ENCODE measurements around the gene HACD2.

Gene HACD2

DNA sequence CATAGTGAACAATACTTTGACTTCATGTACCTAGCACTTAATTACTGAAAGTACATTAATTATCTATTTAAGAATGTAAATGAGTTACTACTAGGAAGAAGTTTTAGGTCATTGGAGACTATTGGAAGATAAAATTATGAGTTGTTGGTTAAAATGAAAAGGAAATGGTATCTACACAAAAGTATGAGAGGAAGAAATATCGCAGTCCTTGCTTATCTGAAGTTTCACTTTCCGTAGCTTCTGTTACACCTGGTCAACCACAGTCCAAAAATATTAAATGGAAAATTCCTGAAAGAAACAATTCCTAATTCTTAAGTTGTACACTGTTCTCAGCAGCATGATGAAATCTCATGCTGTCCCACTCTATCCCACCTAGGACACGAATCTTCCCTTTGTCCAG is 57.8 kb downstream of the HACD2 start:
- no peaks in the 10 kb centered on the region for H3K4me1 ChIP-seq (ENCODE audit: insufficient read depth, poor library complexity, severe bottlenecking)
- DNase-seq (ENCODE audit: low spot score): no peak
- no peak for ATAC-seq (ENCODE audit: low read depth)
- no peak overlapping the region for H3K4me3 ChIP-seq (ENCODE audit: severe bottlenecking)
- H3K27ac ChIP-seq (ENCODE audit: poor library complexity, severe bottlenecking): no peak overlapping the region
- no peaks in the 10 kb centered on the region for H3K9me3 ChIP-seq (ENCODE audit: severe bottlenecking)
- H3K27me3 ChIP-seq (ENCODE audit: insufficient read depth, poor library complexity, severe bottlenecking): no peaks in the 10 kb centered on the region
- TF ChIP-seq, protein P1, sequence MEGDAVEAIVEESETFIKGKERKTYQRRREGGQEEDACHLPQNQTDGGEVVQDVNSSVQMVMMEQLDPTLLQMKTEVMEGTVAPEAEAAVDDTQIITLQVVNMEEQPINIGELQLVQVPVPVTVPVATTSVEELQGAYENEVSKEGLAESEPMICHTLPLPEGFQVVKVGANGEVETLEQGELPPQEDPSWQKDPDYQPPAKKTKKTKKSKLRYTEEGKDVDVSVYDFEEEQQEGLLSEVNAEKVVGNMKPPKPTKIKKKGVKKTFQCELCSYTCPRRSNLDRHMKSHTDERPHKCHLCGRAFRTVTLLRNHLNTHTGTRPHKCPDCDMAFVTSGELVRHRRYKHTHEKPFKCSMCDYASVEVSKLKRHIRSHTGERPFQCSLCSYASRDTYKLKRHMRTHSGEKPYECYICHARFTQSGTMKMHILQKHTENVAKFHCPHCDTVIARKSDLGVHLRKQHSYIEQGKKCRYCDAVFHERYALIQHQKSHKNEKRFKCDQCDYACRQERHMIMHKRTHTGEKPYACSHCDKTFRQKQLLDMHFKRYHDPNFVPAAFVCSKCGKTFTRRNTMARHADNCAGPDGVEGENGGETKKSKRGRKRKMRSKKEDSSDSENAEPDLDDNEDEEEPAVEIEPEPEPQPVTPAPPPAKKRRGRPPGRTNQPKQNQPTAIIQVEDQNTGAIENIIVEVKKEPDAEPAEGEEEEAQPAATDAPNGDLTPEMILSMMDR (IDR thresholded peaks at IDR 0.05; ENCODE audit: poor library complexity, severe bottlenecking): no peak
- peaks cover 49% of the 10 kb centered on the region for H3K36me3 ChIP-seq (ENCODE audit: low read depth)

DNA sequence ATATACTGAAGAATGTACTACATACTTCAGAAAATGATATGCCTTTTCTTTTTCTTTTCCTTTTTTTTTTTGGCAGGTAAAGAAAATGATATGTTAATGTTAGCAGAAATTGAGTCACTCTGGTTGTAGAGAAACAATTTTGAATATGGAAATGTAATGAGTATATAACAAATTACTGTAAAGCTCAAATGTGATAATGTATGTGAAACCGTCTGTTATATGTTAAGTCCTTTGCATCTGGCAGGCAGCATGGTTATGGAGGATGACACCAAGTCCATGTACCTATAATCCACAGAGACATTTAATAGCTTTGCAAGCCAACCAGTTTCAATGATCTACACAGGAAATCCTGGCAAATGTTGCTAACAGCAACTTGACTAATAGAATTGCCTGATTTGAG is 58.4 kb downstream of the HACD2 start:
- no peak for ATAC-seq (ENCODE audit: low read depth)
- H3K4me1 ChIP-seq (ENCODE audit: insufficient read depth, poor library complexity, severe bottlenecking): no peaks in the 10 kb centered on the region
- DNase-seq (ENCODE audit: low spot score): no peak
- no peaks in the 10 kb centered on the region for H3K27me3 ChIP-seq (ENCODE audit: insufficient read depth, poor library complexity, severe bottlenecking)
- H3K9me3 ChIP-seq (ENCODE audit: severe bottlenecking): no peaks in the 10 kb centered on the region
- no peak overlapping the region for H3K4me3 ChIP-seq (ENCODE audit: severe bottlenecking)
- no peak overlapping the region for H3K27ac ChIP-seq (ENCODE audit: poor library complexity, severe bottlenecking)
- TF ChIP-seq, protein P1 (IDR thresholded peaks at IDR 0.05; ENCODE audit: poor library complexity, severe bottlenecking): no peak
- H3K36me3 ChIP-seq (ENCODE audit: low read depth): peaks cover 54% of the 10 kb centered on the region

DNA sequence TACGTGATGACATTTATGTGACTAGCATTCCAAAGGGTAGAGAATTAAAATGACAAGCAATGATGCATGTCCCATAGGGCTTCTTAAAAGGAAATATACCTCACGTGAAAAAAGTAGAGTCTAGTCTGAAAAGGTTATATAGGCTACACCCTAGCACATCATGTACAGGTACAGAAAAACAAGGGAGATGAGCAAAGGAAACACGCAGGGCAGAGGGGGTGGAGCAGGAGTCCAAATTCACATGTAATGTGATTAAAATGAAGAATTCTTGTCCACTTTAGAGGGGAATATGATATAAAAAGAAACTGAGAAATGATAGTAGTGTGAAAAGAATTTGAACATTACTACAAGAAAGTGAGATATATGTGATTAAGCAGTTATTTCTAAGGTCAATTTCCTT is 59.4 kb downstream of the HACD2 start:
- ATAC-seq (ENCODE audit: low read depth): no peak

DNA sequence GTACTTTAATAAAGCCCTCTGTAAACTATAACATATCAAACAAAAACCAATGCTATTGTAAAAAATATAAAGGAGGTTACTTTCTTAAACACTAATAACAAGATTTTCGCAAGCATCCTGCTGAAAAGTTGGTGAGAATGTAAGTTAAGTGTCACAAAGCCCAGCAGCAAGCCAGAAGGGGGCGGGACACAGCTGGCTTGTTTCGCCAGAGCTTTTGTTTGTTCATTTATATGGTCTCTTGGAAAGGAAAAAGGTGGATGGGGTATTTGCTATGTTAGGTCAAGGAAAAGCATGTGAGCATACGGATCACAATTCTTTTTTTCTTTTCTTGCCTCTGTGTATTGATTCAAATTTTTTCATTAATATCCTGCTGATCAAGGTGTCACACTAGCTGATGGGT is 59.9 kb downstream of the HACD2 start:
- Histone ChIP-seq H3K4me1 (ENCODE audit: insufficient read depth, poor library complexity, severe bottlenecking) (no peaks in the 10 kb centered on the region), H3K27ac (ENCODE audit: poor library complexity, severe bottlenecking) (no peak overlapping the region), H3K27me3 (ENCODE audit: insufficient read depth, poor library complexity, severe bottlenecking) (no peaks in the 10 kb centered on the region), H3K9me3 (ENCODE audit: severe bottlenecking) (no peaks in the 10 kb centered on the region), H3K36me3 (ENCODE audit: low read depth) (peaks cover 57% of the 10 kb centered on the region), H3K4me3 (ENCODE audit: severe bottlenecking) (no peak overlapping the region)
- TF ChIP-seq, protein P1 (IDR thresholded peaks at IDR 0.05; ENCODE audit: poor library complexity, severe bottlenecking): no peak
- no peak for DNase-seq (ENCODE audit: low spot score)
- ATAC-seq (ENCODE audit: low read depth): no peak

More for the DNA sequence above, 59.4 kb downstream of the HACD2 start:
- Histone ChIP-seq H3K4me1 (ENCODE audit: insufficient read depth, poor library complexity, severe bottlenecking) (no peaks in the 10 kb centered on the region), H3K9me3 (ENCODE audit: severe bottlenecking) (no peaks in the 10 kb centered on the region), H3K36me3 (ENCODE audit: low read depth) (peaks cover 57% of the 10 kb centered on the region), H3K27ac (ENCODE audit: poor library complexity, severe bottlenecking) (no peak overlapping the region), H3K27me3 (ENCODE audit: insufficient read depth, poor library complexity, severe bottlenecking) (no peaks in the 10 kb centered on the region), H3K4me3 (ENCODE audit: severe bottlenecking) (no peak overlapping the region)
- DNase-seq (ENCODE audit: low spot score): no peak
- TF ChIP-seq, protein P1 (IDR thresholded peaks at IDR 0.05; ENCODE audit: poor library complexity, severe bottlenecking): no peak

DNA sequence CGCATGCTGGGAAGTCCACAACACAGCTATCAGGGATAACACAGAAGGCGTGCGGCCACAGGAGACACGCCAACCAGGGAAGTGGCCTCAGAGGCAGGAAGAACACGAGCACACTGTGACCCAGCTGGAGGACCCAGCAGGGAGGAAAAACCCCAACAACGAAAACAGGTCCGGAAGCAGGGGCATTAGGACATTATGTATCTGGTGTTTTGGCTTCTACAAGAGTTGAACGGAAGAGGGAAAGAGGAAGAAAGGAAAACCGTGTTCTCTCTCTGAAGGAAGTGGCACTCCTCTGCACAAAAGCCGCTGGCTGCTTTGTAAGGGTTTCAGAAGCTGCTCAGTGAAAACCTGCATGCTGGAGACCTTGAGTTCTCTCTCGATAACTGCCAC is 61.8 kb downstream of the HACD2 start:
- no peaks in the 10 kb centered on the region for H3K9me3 ChIP-seq (ENCODE audit: severe bottlenecking)
- TF ChIP-seq, protein P1 (IDR thresholded peaks at IDR 0.05; ENCODE audit: poor library complexity, severe bottlenecking): no peak
- ATAC-seq (ENCODE audit: low read depth) (no peak), DNase-seq (ENCODE audit: low spot score) (no peak)
- H3K36me3 ChIP-seq (ENCODE audit: low read depth): peaks cover 50% of the 10 kb centered on the region
- H3K27me3 ChIP-seq (ENCODE audit: insufficient read depth, poor library complexity, severe bottlenecking): no peaks in the 10 kb centered on the region
- H3K4me3 ChIP-seq (ENCODE audit: severe bottlenecking): no peak overlapping the region
- H3K27ac ChIP-seq (ENCODE audit: poor library complexity, severe bottlenecking): no peak overlapping the region
- no peaks in the 10 kb centered on the region for H3K4me1 ChIP-seq (ENCODE audit: insufficient read depth, poor library complexity, severe bottlenecking)

All from RWPE2 (cell line).